Bronchial epithelial cell (primary cell): ENCODE data around the gene GRK2. TPM values are rescaled to one million over a fixed set of nuclear protein-coding genes. Genes with fewer than 3 reads are reported as not detected.

Source experiments
- DNase-seq: peaks from one replicate; pipeline ENCODE4 v3.0.0-alpha.2; 2010; ENCODE audit warnings: low read depth
- FAIRE-seq: peaks from 2 replicates; lab custom pipeline; 2011; peaks lifted over from hg19 to GRCh38; lab: Jason Lieb, UNC
- H3K27me3 ChIP-seq: 2 replicates; pipeline ENCODE4 v1.5.1; 2011; ENCODE audit warnings: low read length; ENCODE audit not compliant: control insufficient read depth, insufficient read depth
- H3K36me3 ChIP-seq: 2 replicates; pipeline ENCODE4 v1.5.1; 2011; ENCODE audit warnings: low read length; ENCODE audit not compliant: control insufficient read depth, insufficient read depth
- H3K4me3 ChIP-seq: 2 replicates; pipeline ENCODE4 v1.5.1; 2011; ENCODE audit warnings: mild to moderate bottlenecking, low read depth, low read length, control low read depth
- CTCF ChIP-seq: IDR thresholded peaks from 2 replicates; pipeline ENCODE4 v1.5.1; 2011; ENCODE audit warnings: mild to moderate bottlenecking, moderate library complexity, low read length, control low read depth, inconsistent platforms; ENCODE audit not compliant: insufficient read depth, severe bottlenecking
- total RNA-seq: library from RNA; depleted of rRNA; stranded (reverse); fragments of >200 nt; gene quantifications from 2 replicates; pipeline ENCODE4 v1.2.1, GENCODE V29; 2014

GRK2 gene
- total RNA-seq, 1 donor from 2014 or later = 55.0 TPM

GRCh38 chr11:67299471-67300191 is 33.4 kb downstream of the GRK2 start:
- peaks cover 20% of the 10 kb centered on the region for H3K36me3 ChIP-seq

GRCh38 chr11:67300256-67300755 is 34.0 kb downstream of the GRK2 start:
- peak; percentile 28 for FAIRE-seq
- H3K36me3 ChIP-seq = peaks cover 22% of the 10 kb centered on the region
- H3K4me3 ChIP-seq = no peak overlapping the region
- no peak for TF ChIP-seq CTCF
- DNase-seq = no peak
- no peaks in the 10 kb centered on the region for H3K27me3 ChIP-seq

More at GRCh38 chr11:67299471-67300191, 33.4 kb downstream of the GRK2 start:
- DNase-seq (no peak), FAIRE-seq (no peak)
- Histone ChIP-seq H3K4me3 (no peak overlapping the region), H3K27me3 (no peaks in the 10 kb centered on the region)
- no peak for TF ChIP-seq CTCF

GRCh38 chr11:67300756-67301312 is 34.6 kb downstream of the GRK2 start:
- no peaks in the 10 kb centered on the region for H3K27me3 ChIP-seq
- FAIRE-seq (no peak), DNase-seq (no peak)
- no peak overlapping the region for H3K4me3 ChIP-seq
- no peak for TF ChIP-seq CTCF
- peaks cover 24% of the 10 kb centered on the region for H3K36me3 ChIP-seq

GRCh38 chr11:67301313-67301921 is 35.1 kb downstream of the GRK2 start:
- FAIRE-seq = no peak
- no peak for DNase-seq
- Histone ChIP-seq H3K4me3 (no peak overlapping the region), H3K36me3 (peaks cover 24% of the 10 kb centered on the region), H3K27me3 (no peaks in the 10 kb centered on the region)
- no peak for TF ChIP-seq CTCF

- DNase-seq = peak; percentile 71
- no peak for FAIRE-seq
Measured at GRCh38 chr11:67301951-67302516, 35.8 kb downstream of the GRK2 start.

More at GRCh38 chr11:67301951-67302516, 35.8 kb downstream of the GRK2 start:
- peaks cover 25% of the 10 kb centered on the region for H3K36me3 ChIP-seq
- peak overlapping the region; percentile 96 for H3K4me3 ChIP-seq
- no peaks in the 10 kb centered on the region for H3K27me3 ChIP-seq
- TF ChIP-seq CTCF = no peak
